ENCODE data around the gene SRSF7.

DNA sequence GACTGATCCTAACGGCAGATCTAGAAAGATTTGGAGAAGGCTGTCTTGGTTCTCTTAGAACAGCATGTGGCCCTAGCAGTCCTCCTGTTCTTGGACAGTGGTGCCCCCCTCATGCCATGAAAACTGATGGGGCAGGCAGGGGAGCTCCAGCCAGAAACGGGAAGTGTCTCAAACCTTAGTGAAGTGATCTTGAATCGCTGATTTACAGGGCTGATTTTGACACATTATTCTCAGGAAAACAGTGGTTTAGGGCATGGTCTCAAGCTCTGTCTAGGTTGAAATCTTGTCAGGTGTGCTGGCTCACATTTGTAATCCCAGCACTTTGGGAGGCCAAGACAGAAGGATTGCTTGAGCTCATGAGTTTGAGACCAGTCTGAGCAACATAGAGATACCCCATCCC is 37.8 kb downstream of the SRSF7 start:
- TF ChIP-seq, protein P1, sequence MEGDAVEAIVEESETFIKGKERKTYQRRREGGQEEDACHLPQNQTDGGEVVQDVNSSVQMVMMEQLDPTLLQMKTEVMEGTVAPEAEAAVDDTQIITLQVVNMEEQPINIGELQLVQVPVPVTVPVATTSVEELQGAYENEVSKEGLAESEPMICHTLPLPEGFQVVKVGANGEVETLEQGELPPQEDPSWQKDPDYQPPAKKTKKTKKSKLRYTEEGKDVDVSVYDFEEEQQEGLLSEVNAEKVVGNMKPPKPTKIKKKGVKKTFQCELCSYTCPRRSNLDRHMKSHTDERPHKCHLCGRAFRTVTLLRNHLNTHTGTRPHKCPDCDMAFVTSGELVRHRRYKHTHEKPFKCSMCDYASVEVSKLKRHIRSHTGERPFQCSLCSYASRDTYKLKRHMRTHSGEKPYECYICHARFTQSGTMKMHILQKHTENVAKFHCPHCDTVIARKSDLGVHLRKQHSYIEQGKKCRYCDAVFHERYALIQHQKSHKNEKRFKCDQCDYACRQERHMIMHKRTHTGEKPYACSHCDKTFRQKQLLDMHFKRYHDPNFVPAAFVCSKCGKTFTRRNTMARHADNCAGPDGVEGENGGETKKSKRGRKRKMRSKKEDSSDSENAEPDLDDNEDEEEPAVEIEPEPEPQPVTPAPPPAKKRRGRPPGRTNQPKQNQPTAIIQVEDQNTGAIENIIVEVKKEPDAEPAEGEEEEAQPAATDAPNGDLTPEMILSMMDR (IDR thresholded peaks at IDR 0.05) = no peak
- no peak for TF ChIP-seq POLR2A (IDR thresholded peaks at IDR 0.05)

All from uterus (tissue), 2 donors.